ENCODE data around the gene FRMD1. TPM values are rescaled to one million over a fixed set of nuclear protein-coding genes. Genes with fewer than 3 reads are reported as not detected.

The FRMD1 gene
- total and polyA plus RNA-seq, 9 donors = 0.13 to 0.89 (median 0.33) TPM

DNA sequence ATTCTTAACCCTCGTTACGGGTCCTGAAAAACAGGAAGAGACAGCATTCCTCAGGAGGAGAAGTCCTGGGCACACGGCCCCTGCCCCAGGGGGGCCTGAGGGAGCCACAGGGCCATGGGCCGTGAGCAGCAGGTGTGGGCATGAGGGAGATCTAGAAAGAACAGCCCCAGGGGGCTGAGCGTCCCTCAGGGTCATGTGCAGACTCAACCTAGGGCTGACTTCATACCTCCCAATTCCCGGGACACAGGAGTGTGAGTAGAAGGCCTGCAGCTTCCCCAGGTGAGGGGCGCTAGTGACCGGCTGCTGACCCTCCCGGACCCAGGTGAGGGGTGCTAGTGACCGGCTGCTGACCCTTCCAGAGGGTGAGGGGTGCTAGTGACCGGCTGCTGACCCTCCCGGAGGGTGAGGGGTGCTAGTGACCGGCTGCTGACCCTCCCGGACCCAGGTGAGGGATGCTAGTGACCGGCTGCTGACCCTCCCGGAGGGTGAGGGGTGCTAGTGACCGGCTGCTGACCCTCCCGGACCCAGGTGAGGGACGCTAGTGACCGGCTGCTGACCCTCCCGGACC lies 35.1 kb downstream of the FRMD1 start:
- Histone ChIP-seq H3K36me3 (ENCODE audit: control insufficient read depth, insufficient read depth, low read length) (no peaks in the 10 kb centered on the region), H3K9me3 (replicated peaks; ENCODE audit: control insufficient read depth, low read depth, low read length) (peaks cover 25% of the 10 kb centered on the region), H3K27ac (ENCODE audit: low read length) (no peak overlapping the region), H3K4me3 (ENCODE audit: low read length) (no peak overlapping the region), H3K27me3 (ENCODE audit: control insufficient read depth, insufficient read depth, low read length) (peaks cover 2% of the 10 kb centered on the region), H3K4me1 (ENCODE audit: control insufficient read depth, insufficient read depth, low read length) (peaks cover 24% of the 10 kb centered on the region)
- no peak for DNase-seq
- WGBS (ENCODE audit: insufficient coverage) = 83% methylated on average over 16 of the region's 21 CpGs

DNA sequence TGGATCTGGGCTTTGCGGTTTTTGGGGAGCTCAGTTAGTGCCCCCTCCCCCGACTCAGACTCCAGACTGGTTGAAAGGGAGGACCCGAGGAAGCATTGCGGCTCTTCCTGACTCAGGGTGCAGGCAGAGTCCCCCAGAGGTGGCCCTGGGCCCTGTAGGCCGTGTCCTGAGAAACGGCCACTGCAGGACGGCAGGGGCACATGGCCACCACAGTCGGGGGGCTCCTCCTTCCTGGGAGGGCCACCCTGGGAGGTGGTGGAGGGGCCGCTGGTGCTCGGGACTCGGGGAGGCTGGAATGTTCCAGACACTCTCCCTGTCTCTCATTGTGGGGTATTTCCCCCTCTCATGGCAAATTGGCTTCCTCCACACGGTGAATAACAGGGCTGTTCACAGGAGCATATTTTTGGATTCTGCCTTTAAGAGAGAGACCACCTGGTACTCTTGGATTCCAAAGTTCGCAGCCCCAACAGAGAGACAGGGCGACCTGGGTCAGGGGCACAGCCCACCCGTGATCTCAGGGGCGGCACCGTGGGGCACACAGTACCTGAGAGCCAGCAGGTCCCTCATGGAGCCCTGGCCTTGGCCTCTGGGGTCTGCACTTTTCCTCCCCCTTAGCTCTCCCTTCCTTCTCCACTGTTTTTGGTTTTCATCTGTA lies 35.7 kb downstream of the FRMD1 start:
- WGBS (ENCODE audit: insufficient coverage) = 80% methylated on average over 13 of the region's 17 CpGs
- H3K9me3 ChIP-seq (replicated peaks; ENCODE audit: control insufficient read depth, low read depth, low read length) = peaks cover 28% of the 10 kb centered on the region

DNA sequence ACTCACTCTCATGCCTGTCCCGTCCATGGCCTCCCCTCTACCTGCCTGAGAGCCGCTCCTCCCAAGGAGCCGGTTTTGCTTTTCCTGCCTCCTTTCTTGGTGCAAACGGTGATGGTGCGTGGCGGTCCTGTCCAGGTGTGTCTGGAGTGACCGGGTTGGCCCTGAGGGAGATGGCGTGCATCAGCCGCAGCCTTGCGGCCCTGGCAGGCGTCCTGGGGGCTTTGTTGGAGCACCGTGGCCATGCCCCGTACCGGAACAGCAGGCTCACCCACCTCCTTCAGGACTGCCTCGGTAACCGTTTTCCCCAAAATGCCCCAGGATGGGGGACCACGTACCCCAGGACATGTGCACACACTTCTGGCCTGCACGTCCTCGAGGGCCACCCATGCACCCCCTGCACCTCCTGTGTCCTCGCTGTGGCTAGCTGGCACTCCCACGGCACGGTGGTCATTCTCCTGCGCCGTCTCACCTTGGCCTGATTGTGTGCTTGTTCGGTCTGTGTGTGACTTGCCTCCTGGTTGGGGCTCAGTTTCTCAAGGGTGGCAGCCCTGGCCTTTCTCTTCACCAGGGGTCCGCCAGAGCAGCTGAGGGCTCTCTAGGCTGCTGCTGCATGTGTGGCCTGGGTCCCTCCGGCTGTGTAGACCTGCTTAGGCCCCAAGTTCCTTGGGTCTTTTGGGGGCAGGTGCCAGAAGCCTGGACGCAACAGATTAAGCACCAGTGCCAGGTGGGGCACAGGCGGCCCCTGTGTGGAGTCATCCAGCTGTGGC lies 36.4 kb downstream of the FRMD1 start:
- H3K4me1 ChIP-seq (ENCODE audit: control insufficient read depth, insufficient read depth, low read length) = peaks cover 17% of the 10 kb centered on the region
- DNase-seq = no peak
- H3K27ac ChIP-seq (ENCODE audit: low read length) = no peak overlapping the region
- H3K36me3 ChIP-seq (ENCODE audit: control insufficient read depth, insufficient read depth, low read length) = no peaks in the 10 kb centered on the region
- peaks cover 28% of the 10 kb centered on the region for H3K9me3 ChIP-seq (replicated peaks; ENCODE audit: control insufficient read depth, low read depth, low read length)
- H3K4me3 ChIP-seq (ENCODE audit: low read length) = no peak overlapping the region
- 95% methylated on average over 29 of the region's 29 CpGs for WGBS (ENCODE audit: insufficient coverage)
- peaks cover 2% of the 10 kb centered on the region for H3K27me3 ChIP-seq (ENCODE audit: control insufficient read depth, insufficient read depth, low read length)

More for the DNA sequence above, 35.7 kb downstream of the FRMD1 start:
- no peak for DNase-seq
- Histone ChIP-seq H3K36me3 (ENCODE audit: control insufficient read depth, insufficient read depth, low read length) (no peaks in the 10 kb centered on the region), H3K27ac (ENCODE audit: low read length) (no peak overlapping the region), H3K27me3 (ENCODE audit: control insufficient read depth, insufficient read depth, low read length) (peaks cover 2% of the 10 kb centered on the region), H3K4me3 (ENCODE audit: low read length) (no peak overlapping the region), H3K4me1 (ENCODE audit: control insufficient read depth, insufficient read depth, low read length) (peaks cover 23% of the 10 kb centered on the region)

- Histone ChIP-seq H3K36me3 (ENCODE audit: control insufficient read depth, insufficient read depth, low read length) (no peaks in the 10 kb centered on the region), H3K27me3 (ENCODE audit: control insufficient read depth, insufficient read depth, low read length) (peaks cover 2% of the 10 kb centered on the region), H3K4me1 (ENCODE audit: control insufficient read depth, insufficient read depth, low read length) (peaks cover 17% of the 10 kb centered on the region), H3K27ac (ENCODE audit: low read length) (no peak overlapping the region), H3K9me3 (replicated peaks; ENCODE audit: control insufficient read depth, low read depth, low read length) (peaks cover 28% of the 10 kb centered on the region), H3K4me3 (ENCODE audit: low read length) (no peak overlapping the region)
- 91% methylated on average over 15 of the region's 15 CpGs for WGBS (ENCODE audit: insufficient coverage)
- DNase-seq = no peak
These were observed 37.1 kb downstream of the FRMD1 start for GRCh38 chr6:168041928-168042327.

- H3K27ac ChIP-seq (ENCODE audit: low read length) = no peak overlapping the region
- H3K36me3 ChIP-seq (ENCODE audit: control insufficient read depth, insufficient read depth, low read length) = no peaks in the 10 kb centered on the region
- peaks cover 28% of the 10 kb centered on the region for H3K9me3 ChIP-seq (replicated peaks; ENCODE audit: control insufficient read depth, low read depth, low read length)
- no peak overlapping the region for H3K4me3 ChIP-seq (ENCODE audit: low read length)
- WGBS (ENCODE audit: insufficient coverage) = 95% methylated on average over 6 of the region's 15 CpGs
- peaks cover 20% of the 10 kb centered on the region for H3K4me1 ChIP-seq (ENCODE audit: control insufficient read depth, insufficient read depth, low read length)
- DNase-seq = no peak
- peaks cover 2% of the 10 kb centered on the region for H3K27me3 ChIP-seq (ENCODE audit: control insufficient read depth, insufficient read depth, low read length)
These were observed 38.0 kb downstream of the FRMD1 start for GRCh38 chr6:168040856-168041496.

GRCh38 chr6:168039849-168040248 lies 39.2 kb downstream of the FRMD1 start:
- H3K36me3 ChIP-seq (ENCODE audit: control insufficient read depth, insufficient read depth, low read length) = no peaks in the 10 kb centered on the region
- H3K9me3 ChIP-seq (replicated peaks; ENCODE audit: control insufficient read depth, low read depth, low read length) = peaks cover 28% of the 10 kb centered on the region
- H3K4me3 ChIP-seq (ENCODE audit: low read length) = no peak overlapping the region
- H3K27ac ChIP-seq (ENCODE audit: low read length) = no peak overlapping the region
- H3K27me3 ChIP-seq (ENCODE audit: control insufficient read depth, insufficient read depth, low read length) = peaks cover 9% of the 10 kb centered on the region
- WGBS (ENCODE audit: insufficient coverage) = 84% methylated on average over 10 of the region's 13 CpGs
- H3K4me1 ChIP-seq (ENCODE audit: control insufficient read depth, insufficient read depth, low read length) = peaks cover 17% of the 10 kb centered on the region
- no peak for DNase-seq

DNA sequence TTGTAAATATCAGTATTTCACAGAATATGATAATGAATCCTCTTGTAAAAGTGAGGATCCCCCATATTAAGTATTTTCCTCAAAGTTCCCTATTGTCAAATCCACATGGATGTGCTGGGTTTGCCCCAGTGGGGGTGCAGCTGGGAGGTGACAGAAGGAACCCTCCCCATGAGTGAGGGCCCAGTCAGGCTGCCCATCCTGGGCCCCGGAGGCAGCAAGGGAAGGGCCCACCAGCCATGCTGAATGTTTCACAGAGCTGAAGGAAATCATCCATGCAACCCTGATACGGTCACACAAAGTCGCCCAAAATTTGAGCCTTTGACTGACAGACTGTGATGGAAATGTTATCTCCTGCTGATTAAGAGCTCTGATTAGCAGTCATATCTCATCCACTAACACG lies 39.7 kb downstream of the FRMD1 start:
- WGBS (ENCODE audit: insufficient coverage) = 80% methylated on average over 1 of the region's 4 CpGs
- DNase-seq = no peak
- peaks cover 10% of the 10 kb centered on the region for H3K27me3 ChIP-seq (ENCODE audit: control insufficient read depth, insufficient read depth, low read length)
- no peak overlapping the region for H3K27ac ChIP-seq (ENCODE audit: low read length)
- H3K9me3 ChIP-seq (replicated peaks; ENCODE audit: control insufficient read depth, low read depth, low read length) = peaks cover 28% of the 10 kb centered on the region
- H3K36me3 ChIP-seq (ENCODE audit: control insufficient read depth, insufficient read depth, low read length) = no peaks in the 10 kb centered on the region
- H3K4me3 ChIP-seq (ENCODE audit: low read length) = no peak overlapping the region
- H3K4me1 ChIP-seq (ENCODE audit: control insufficient read depth, insufficient read depth, low read length) = peaks cover 17% of the 10 kb centered on the region

- H3K27me3 ChIP-seq (ENCODE audit: control insufficient read depth, insufficient read depth, low read length) = peaks cover 10% of the 10 kb centered on the region
- 89% methylated on average over 11 of the region's 13 CpGs for WGBS (ENCODE audit: insufficient coverage)
- peaks cover 28% of the 10 kb centered on the region for H3K9me3 ChIP-seq (replicated peaks; ENCODE audit: control insufficient read depth, low read depth, low read length)
- no peak overlapping the region for H3K27ac ChIP-seq (ENCODE audit: low read length)
- no peaks in the 10 kb centered on the region for H3K36me3 ChIP-seq (ENCODE audit: control insufficient read depth, insufficient read depth, low read length)
- H3K4me1 ChIP-seq (ENCODE audit: control insufficient read depth, insufficient read depth, low read length) = peaks cover 16% of the 10 kb centered on the region
- H3K4me3 ChIP-seq (ENCODE audit: low read length) = no peak overlapping the region
- no peak for DNase-seq
These were observed 40.4 kb downstream of the FRMD1 start for GRCh38 chr6:168038576-168039140.

GRCh38 chr6:168037856-168038255 lies 41.2 kb downstream of the FRMD1 start:
- no peak for DNase-seq
- no peak overlapping the region for H3K4me3 ChIP-seq (ENCODE audit: low read length)
- WGBS (ENCODE audit: insufficient coverage) = no CpG with 5 or more reads among the region's 5 CpGs
- peaks cover 28% of the 10 kb centered on the region for H3K9me3 ChIP-seq (replicated peaks; ENCODE audit: control insufficient read depth, low read depth, low read length)
- H3K36me3 ChIP-seq (ENCODE audit: control insufficient read depth, insufficient read depth, low read length) = no peaks in the 10 kb centered on the region
- H3K27ac ChIP-seq (ENCODE audit: low read length) = peak overlapping the region; percentile 87
- H3K27me3 ChIP-seq (ENCODE audit: control insufficient read depth, insufficient read depth, low read length) = peaks cover 10% of the 10 kb centered on the region
- peaks cover 17% of the 10 kb centered on the region for H3K4me1 ChIP-seq (ENCODE audit: control insufficient read depth, insufficient read depth, low read length)

GRCh38 chr6:168037242-168037641 lies 41.8 kb downstream of the FRMD1 start:
- no peak overlapping the region for H3K4me3 ChIP-seq (ENCODE audit: low read length)
- peak overlapping the region; percentile 87 for H3K27ac ChIP-seq (ENCODE audit: low read length)

More at GRCh38 chr6:168037242-168037641, 41.8 kb downstream of the FRMD1 start:
- no peaks in the 10 kb centered on the region for H3K36me3 ChIP-seq (ENCODE audit: control insufficient read depth, insufficient read depth, low read length)
- peaks cover 21% of the 10 kb centered on the region for H3K4me1 ChIP-seq (ENCODE audit: control insufficient read depth, insufficient read depth, low read length)
- WGBS (ENCODE audit: insufficient coverage) = 89% methylated on average over 6 of the region's 6 CpGs
- H3K9me3 ChIP-seq (replicated peaks; ENCODE audit: control insufficient read depth, low read depth, low read length) = peaks cover 26% of the 10 kb centered on the region
- peak; percentile 72 for DNase-seq
- peaks cover 10% of the 10 kb centered on the region for H3K27me3 ChIP-seq (ENCODE audit: control insufficient read depth, insufficient read depth, low read length)
